RWPE2 (cell line): ENCODE measurements around the gene DNAH9.

Source experiments
- ATAC-seq: fragments of 200-7000 bp; cut with Tn5 transposase; 3 replicates; pipeline ENCODE4 v1.9.1; 2021; ENCODE audit warnings: low read depth
- DNase-seq: peaks from one replicate; pipeline ENCODE4 v3.0.0-alpha.2; 2020; ENCODE audit warnings: low spot score
- H3K27ac ChIP-seq: fragments of 450-650 bp; 2 replicates; pipeline ENCODE4 v1.5.1; 2017; ENCODE audit warnings: mild to moderate bottlenecking; ENCODE audit not compliant: poor library complexity, severe bottlenecking
- H3K27me3 ChIP-seq: fragments of 250-450 bp; sonication (Bioruptor Pico); 2 replicates; pipeline ENCODE4 v1.5.1; 2021; ENCODE audit warnings: mild to moderate bottlenecking, moderate library complexity; ENCODE audit not compliant: insufficient read depth, poor library complexity, severe bottlenecking
- H3K36me3 ChIP-seq: fragments of 250-450 bp; sonication (Bioruptor Pico); 2 replicates; pipeline ENCODE4 v1.5.1; 2020; ENCODE audit warnings: low read depth, mild to moderate bottlenecking, moderate library complexity
- H3K4me1 ChIP-seq: fragments of 250-450 bp; sonication (Bioruptor Pico); 2 replicates; pipeline ENCODE4 v1.5.1; 2021; ENCODE audit warnings: mild to moderate bottlenecking, moderate library complexity; ENCODE audit not compliant: insufficient read depth, poor library complexity, severe bottlenecking
- H3K4me3 ChIP-seq: fragments of 250-450 bp; sonication (Bioruptor Pico); 2 replicates; pipeline ENCODE4 v1.5.1; 2021; ENCODE audit warnings: mild to moderate bottlenecking, moderate library complexity; ENCODE audit not compliant: severe bottlenecking
- H3K9me3 ChIP-seq: fragments of 250-450 bp; sonication (Bioruptor Pico); 2 replicates; pipeline ENCODE4 v1.5.1; 2021; ENCODE audit warnings: mild to moderate bottlenecking, moderate library complexity; ENCODE audit not compliant: severe bottlenecking
- TF ChIP-seq, protein P1 (sequence below): fragments of 450-650 bp; IDR thresholded peaks from one replicate; pipeline ENCODE4 v1.5.1; 2017; ENCODE audit warnings: mild to moderate bottlenecking, moderate library complexity; ENCODE audit not compliant: poor library complexity, severe bottlenecking

Gene DNAH9

GRCh38 chr17:11825572-11826209 is 227.4 kb downstream of the DNAH9 start:
- no peak for DNase-seq
- TF ChIP-seq, protein P1, sequence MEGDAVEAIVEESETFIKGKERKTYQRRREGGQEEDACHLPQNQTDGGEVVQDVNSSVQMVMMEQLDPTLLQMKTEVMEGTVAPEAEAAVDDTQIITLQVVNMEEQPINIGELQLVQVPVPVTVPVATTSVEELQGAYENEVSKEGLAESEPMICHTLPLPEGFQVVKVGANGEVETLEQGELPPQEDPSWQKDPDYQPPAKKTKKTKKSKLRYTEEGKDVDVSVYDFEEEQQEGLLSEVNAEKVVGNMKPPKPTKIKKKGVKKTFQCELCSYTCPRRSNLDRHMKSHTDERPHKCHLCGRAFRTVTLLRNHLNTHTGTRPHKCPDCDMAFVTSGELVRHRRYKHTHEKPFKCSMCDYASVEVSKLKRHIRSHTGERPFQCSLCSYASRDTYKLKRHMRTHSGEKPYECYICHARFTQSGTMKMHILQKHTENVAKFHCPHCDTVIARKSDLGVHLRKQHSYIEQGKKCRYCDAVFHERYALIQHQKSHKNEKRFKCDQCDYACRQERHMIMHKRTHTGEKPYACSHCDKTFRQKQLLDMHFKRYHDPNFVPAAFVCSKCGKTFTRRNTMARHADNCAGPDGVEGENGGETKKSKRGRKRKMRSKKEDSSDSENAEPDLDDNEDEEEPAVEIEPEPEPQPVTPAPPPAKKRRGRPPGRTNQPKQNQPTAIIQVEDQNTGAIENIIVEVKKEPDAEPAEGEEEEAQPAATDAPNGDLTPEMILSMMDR = no peak
- no peak overlapping the region for H3K27ac ChIP-seq
- no peaks in the 10 kb centered on the region for H3K27me3 ChIP-seq
- H3K36me3 ChIP-seq = no peaks in the 10 kb centered on the region
- no peak overlapping the region for H3K4me3 ChIP-seq
- ATAC-seq = no peak
- H3K9me3 ChIP-seq = no peaks in the 10 kb centered on the region
- H3K4me1 ChIP-seq = no peaks in the 10 kb centered on the region

GRCh38 chr17:11832401-11833137 is 234.3 kb downstream of the DNAH9 start:
- H3K4me3 ChIP-seq = no peak overlapping the region
- no peak for DNase-seq
- H3K36me3 ChIP-seq = no peaks in the 10 kb centered on the region
- H3K4me1 ChIP-seq = no peaks in the 10 kb centered on the region
- no peaks in the 10 kb centered on the region for H3K27me3 ChIP-seq
- no peak for ATAC-seq
- H3K27ac ChIP-seq = no peak overlapping the region
- TF ChIP-seq, protein P1 = no peak
- no peaks in the 10 kb centered on the region for H3K9me3 ChIP-seq

- DNase-seq = no peak
- no peaks in the 10 kb centered on the region for H3K9me3 ChIP-seq
- ATAC-seq = no peak
- H3K27ac ChIP-seq = no peak overlapping the region
- H3K27me3 ChIP-seq = peaks cover 7% of the 10 kb centered on the region
- no peak overlapping the region for H3K4me3 ChIP-seq
- TF ChIP-seq, protein P1 = no peak
- H3K36me3 ChIP-seq = no peaks in the 10 kb centered on the region
- H3K4me1 ChIP-seq = no peaks in the 10 kb centered on the region
Observed at GRCh38 chr17:11836508-11836907, 238.2 kb downstream of the DNAH9 start.

- DNase-seq (no peak), ATAC-seq (no peak)
- Histone ChIP-seq H3K27ac (no peak overlapping the region), H3K36me3 (no peaks in the 10 kb centered on the region), H3K27me3 (peaks cover 7% of the 10 kb centered on the region), H3K4me3 (no peak overlapping the region), H3K4me1 (no peaks in the 10 kb centered on the region), H3K9me3 (no peaks in the 10 kb centered on the region)
- TF ChIP-seq, protein P1 = no peak
Observed at GRCh38 chr17:11840052-11840451, 241.8 kb downstream of the DNAH9 start.

- TF ChIP-seq, protein P1 = no peak
- no peaks in the 10 kb centered on the region for H3K36me3 ChIP-seq
- no peaks in the 10 kb centered on the region for H3K4me1 ChIP-seq
- ATAC-seq (no peak), DNase-seq (no peak)
- no peaks in the 10 kb centered on the region for H3K9me3 ChIP-seq
- peaks cover 7% of the 10 kb centered on the region for H3K27me3 ChIP-seq
- no peak overlapping the region for H3K27ac ChIP-seq
- no peak overlapping the region for H3K4me3 ChIP-seq
Observed at GRCh38 chr17:11840831-11841230, 242.6 kb downstream of the DNAH9 start.
